ENCODE results near the gene CACNG5.
"Not testable (repeated sequence)": the region's sequence is repeated elsewhere in the genome, so short reads cannot be mapped to it uniquely, and the experiment has no call there.

Gene CACNG5

GRCh38 chr17:66849851-66850580 is 15.1 kb downstream of the CACNG5 start:
- no peak for DNase-seq (ENCODE audit: low spot score)

GRCh38 chr17:66850692-66851091 is 15.8 kb downstream of the CACNG5 start:
- DNase-seq (ENCODE audit: low spot score): no peak

- no peak for DNase-seq (ENCODE audit: low spot score)
Observed at GRCh38 chr17:66855204-66855603, 20.3 kb downstream of the CACNG5 start.

- DNase-seq (ENCODE audit: low spot score): no peak
Observed at GRCh38 chr17:66858226-66859083, 23.5 kb downstream of the CACNG5 start.

- DNase-seq (ENCODE audit: low spot score): no peak
Observed at GRCh38 chr17:66859353-66859752, 24.4 kb downstream of the CACNG5 start.

- DNase-seq (ENCODE audit: low spot score): no peak
Observed at GRCh38 chr17:66860204-66860603, 25.3 kb downstream of the CACNG5 start.

GRCh38 chr17:66863820-66864219 is 28.9 kb downstream of the CACNG5 start:
- no peak for DNase-seq (ENCODE audit: low spot score)

GRCh38 chr17:66865151-66865550 is 30.2 kb downstream of the CACNG5 start:
- DNase-seq (ENCODE audit: low spot score): no peak

GRCh38 chr17:66873962-66874361 is 39.0 kb downstream of the CACNG5 start:
- no peak for DNase-seq (ENCODE audit: low spot score)

- DNase-seq (ENCODE audit: low spot score): no peak
Observed at GRCh38 chr17:66884931-66885330, 50.0 kb downstream of the CACNG5 start.

GRCh38 chr17:66885417-66885816 is 50.5 kb downstream of the CACNG5 start:
- DNase-seq (ENCODE audit: low spot score): no peak

- DNase-seq (ENCODE audit: low spot score): no peak
Observed at GRCh38 chr17:66889480-66890230, 54.7 kb downstream of the CACNG5 start.

GRCh38 chr17:66892246-66892645 is 57.3 kb downstream of the CACNG5 start:
- no peak for DNase-seq (ENCODE audit: low spot score)

GRCh38 chr17:66893382-66893781 is 58.5 kb downstream of the CACNG5 start:
- peak; percentile 27 for DNase-seq (ENCODE audit: low spot score)

- DNase-seq (ENCODE audit: low spot score): no peak
Observed at GRCh38 chr17:66893863-66894262, 58.9 kb downstream of the CACNG5 start.

- no peak for DNase-seq (ENCODE audit: low spot score)
Observed at GRCh38 chr17:66897141-66897540, 62.2 kb downstream of the CACNG5 start.

GRCh38 chr17:66898536-66898935 is 63.6 kb downstream of the CACNG5 start:
- no peak for DNase-seq (ENCODE audit: low spot score)

- no peak for DNase-seq (ENCODE audit: low spot score)
Observed at GRCh38 chr17:66900126-66901010, 65.5 kb downstream of the CACNG5 start.

- DNase-seq (ENCODE audit: low spot score): not testable (repeated sequence)
Observed at GRCh38 chr17:66903296-66903695, 68.4 kb downstream of the CACNG5 start.

GRCh38 chr17:66903781-66904180 is 68.9 kb downstream of the CACNG5 start:
- no peak for DNase-seq (ENCODE audit: low spot score)

Measured in AG08396 (cell line).